GM19372 (cell line): Measurements from ENCODE around the gene TRPM3.

Source experiments
- ATAC-seq: cut with Tn5 transposase; IDR thresholded peaks from one replicate; pipeline ENCODE4 v1.9.1; 2021; ENCODE audit warnings: mild to moderate bottlenecking, low read depth, moderate library complexity; ENCODE audit not compliant: unreplicated experiment

TRPM3 gene

DNA sequence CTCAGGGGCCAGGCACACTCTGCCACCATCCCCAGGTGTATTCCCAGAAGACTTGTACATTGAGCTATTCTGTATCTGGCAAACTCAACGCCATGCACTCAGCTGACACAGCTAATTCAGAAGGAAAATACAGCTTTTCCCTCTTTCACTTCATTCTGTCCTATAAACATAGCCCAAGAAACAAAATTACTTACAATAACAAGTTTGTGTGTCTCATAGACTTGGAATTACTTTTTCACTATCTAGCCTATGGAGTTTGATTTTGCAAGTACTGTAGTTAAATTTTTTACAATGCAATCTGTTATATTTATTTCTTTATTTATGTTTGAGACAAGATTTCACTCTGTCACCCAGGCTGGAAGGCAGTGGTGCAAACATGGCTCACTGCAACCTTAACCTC is 581.9 kb downstream of the TRPM3 start:
- no peak for ATAC-seq

DNA sequence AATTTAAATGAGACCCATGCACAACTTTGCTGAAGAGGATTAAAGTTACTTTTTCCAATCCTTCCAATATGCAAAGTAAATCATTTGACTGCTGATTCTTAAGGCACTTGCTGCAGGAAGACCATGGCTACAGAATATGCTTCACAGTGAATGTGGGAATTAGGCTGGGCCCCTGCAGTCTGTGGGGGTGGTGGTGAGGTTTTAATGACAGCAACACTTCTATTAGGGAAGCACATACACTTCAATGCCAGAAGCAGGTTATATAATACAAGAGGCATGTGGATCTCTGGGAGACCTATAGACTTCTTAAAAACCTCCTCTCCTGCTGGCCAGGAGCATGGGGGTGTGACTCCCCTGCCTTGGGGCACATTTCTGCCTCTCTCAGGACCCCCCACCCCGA is 582.4 kb downstream of the TRPM3 start:
- no peak for ATAC-seq

DNA sequence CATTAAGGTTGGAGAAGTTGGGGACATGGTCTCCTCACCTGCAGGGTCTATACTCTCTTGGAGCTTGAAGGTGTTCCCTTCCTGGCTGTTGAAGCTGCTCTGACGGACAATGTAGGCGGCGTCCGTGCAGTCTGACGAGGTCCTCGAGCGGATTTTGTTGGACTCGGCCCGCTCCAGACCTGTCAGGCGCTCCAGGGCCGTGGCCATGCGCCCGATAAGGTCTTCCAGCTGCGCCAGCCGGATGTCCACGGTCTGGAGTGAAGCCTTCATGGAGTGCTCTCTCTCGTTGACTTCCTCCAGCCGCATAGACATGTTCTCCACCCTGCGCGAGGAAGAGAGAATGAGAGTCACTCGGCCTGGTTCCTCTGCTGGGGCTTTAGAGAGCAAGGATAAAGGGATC is 584.3 kb downstream of the TRPM3 start:
- no peak for ATAC-seq

DNA sequence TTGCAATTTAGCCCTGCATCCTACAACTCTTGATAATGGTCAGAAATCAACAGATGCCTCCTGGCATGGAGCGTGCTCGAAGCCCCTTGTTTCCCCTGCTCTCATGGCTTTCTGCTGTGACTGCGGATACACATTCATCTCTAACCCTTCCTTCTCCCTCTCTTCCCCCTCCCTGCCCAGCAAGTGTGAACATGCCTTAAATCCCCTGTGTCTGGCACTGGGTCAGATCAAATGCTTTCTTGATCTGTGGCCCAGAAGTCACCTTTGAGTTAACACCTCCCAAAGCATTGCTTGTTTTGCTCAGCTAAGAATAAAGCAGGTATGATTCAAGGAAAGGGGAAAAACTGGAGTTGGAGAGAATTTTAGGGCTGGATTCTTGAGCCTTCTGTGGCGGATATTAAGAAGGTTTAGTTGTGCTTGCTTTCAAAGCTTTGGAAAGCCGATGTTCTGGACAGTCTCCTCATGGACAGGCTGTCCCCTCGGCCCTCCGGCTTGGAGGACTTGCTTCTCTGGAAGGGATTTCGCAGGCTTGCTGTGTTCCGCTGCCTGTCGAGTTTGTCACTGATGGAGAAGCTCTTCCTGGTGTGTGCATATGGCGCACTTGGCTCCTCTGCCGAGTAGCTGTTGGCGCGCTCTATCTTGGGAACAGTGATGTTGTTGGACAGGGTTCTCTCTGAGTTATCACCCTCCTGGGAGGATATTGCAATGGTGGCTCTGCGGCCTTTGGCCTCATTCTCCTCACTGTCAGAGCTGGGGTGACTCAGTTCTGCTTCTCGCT is 585.7 kb downstream of the TRPM3 start:
- ATAC-seq = no peak

DNA sequence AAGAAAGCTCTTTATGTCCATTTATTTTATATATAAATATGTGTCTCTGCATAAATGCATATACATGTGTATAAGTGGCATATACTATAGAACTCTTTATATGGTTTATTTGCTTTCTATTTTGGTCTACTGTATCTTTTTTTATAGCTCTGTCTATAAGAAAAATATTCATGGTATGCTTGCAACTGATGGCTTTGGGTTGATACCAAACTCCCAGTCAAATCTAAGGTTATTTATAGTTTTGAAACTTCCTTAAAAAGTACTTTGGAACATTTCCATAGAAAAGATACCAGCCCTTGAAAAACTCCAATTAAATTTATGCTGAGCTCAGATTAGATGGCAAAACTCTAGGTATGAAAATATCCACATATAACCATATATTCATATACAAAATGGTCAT is 587.0 kb downstream of the TRPM3 start:
- ATAC-seq = no peak

DNA sequence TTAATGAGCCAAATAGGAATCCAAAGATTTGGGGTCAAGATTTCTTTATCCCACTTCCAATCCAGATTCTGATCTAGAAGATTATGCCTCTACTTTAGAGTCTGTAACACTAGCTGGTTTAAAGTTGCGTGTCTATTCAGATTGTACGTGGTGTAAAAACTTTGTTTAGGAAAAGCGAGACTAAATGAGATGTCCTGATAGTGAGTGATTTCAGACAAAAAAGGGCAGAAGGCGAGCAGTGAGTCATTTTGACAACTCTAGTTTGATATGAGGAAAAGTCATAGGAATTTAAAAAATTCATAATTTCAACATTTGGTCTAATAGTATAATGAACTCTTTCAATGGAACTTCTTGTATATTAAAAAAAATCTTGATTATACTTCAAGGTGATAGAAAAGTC is 587.4 kb downstream of the TRPM3 start:
- no peak for ATAC-seq

DNA sequence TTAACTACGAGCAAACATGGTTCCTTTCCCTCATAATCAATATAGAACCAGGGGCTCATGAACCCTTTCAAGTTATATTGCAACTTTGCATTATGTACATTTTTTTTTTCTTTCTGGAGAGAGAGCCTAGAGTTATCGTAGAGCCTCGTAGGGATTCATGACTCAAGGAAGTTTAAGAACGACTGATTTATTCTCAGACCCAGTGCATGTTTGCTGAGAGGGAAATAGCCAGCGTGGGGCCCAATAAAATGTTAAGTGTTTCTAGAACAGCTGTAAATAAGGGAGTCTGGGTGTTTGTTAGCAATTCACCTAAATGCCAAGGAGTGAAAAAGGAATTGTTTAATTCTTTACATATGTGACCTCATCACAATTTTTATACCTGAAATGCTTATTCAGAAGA is 587.9 kb downstream of the TRPM3 start:
- ATAC-seq = no peak

DNA sequence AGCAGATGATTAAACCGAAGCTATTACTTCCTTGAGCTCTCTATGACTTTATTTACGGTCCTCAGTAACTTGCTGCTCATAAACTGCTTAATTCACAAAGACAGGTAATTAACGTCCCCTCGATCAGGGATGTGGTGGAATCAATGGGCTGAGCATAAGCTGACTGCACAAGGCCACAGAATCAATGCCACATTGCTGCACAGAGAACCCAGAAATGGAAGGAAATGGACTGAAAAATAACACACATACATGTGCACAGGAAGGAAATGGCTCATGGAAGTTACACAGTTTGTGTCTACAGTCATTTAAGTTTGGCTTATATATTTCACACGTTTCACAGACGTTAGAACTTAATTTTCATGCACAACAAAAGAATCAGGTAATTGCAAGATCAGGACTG is 588.7 kb downstream of the TRPM3 start:
- ATAC-seq = no peak

DNA sequence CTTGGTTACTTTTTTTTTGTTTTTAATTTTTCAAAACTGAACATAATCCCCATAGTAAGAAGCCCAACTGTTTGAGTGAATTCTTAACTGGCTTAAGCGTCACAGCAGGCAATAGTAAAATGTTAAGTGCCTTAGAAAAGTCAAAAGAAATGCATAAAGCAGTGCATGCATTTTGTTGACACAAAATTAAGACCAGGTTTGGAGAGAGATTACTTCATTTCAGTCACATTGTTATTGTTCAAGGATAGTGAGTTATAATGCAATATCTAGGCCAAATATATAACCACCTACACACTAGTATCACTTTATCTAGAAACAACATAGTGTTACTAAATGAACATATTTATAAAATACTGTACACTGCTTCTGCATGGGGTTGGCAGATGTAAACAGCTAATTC is 590.1 kb downstream of the TRPM3 start:
- no peak for ATAC-seq

DNA sequence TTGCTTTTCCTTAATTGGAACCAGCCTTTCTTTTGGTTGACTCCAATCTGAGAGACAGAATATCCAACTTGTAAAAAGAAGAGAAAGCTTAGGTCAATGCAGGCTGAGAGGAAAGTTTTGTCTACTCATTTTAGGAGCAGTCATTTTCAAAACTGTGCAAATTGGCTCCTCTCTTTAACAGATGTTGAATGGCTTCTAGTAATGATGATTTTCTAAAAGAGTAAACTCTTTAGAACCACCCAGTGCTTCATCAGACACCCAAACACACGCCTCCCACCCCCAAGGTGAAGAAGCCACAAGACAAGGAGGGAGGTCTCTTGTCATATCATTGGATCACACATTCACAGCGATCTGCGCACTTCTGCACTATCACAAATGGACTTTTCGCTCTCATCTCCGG is 590.7 kb downstream of the TRPM3 start:
- ATAC-seq = no peak

DNA sequence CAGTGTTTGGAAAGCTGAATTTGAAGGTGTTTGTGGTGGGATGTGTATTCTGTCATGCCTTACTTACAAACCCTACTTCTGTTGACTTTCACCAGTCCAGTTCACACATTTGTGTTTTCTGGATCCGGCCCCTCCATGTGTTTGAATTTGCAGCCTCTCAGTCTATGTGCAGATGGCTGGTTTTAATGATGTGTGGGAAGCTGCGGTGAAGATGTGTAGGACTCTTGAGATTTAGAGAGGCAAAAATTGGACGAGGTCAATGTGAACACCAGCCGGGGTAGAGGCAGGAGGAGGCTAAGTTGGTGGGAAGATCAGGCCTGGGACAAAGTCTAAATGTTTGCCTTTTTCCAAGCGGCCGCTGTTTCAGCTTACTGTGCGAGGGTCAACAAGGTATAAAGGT is 591.6 kb downstream of the TRPM3 start:
- ATAC-seq = no peak

DNA sequence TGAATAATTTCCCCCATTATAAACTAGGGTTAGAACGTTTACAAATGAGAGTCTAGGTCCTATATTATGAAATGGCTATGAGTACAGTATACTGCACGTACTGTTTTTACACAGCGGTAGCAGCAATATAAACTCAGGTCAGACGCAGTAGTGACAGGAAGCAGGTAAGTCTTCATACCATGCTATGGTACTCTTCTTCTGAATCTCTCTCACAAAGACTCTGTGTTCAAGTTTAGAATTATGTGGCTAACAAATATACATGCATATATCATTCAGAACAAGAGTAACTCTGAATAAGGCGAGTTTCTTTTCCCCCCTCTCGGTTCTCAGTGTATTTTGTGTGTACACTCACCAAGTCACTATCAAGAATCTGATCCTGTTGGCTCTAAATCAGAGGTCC is 592.0 kb downstream of the TRPM3 start:
- ATAC-seq = no peak

DNA sequence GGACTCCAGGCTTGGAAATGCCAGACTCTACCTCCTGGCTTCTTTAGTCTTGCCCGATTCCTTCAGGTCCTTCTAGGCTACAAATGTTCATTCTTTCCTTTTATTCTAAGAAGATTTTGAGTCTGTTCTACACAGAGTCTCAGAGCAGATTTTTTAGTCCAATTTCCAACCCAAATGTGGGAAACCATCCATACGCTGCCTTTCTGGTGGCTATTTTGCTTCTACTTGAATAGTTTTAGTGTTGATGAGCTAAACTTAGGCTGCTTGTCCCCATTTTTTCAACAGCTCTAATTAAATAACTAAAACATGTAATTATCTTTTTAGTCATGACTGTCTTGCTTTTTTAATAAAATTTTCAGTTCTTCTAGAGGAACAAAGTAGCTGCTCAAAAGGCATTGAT is 594.5 kb downstream of the TRPM3 start:
- ATAC-seq = no peak

DNA sequence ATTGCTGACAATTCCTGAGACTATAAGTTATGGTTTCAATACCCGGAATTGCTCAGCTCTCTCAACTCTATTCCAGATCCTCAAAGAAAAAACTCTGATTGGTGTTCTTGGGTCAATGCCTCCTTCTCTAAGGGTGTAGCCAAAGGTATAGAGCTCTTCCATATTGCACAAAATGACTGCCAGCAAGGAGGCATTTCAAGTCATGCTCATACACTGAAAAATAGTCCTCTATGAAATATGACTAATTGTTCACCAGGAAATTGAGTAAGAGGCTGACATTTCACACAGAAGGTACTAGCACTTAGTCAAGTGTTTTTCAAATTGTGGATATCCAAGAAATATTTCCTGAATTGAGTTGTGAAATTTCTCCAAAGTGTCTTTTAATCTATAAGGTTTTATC is 595.9 kb downstream of the TRPM3 start:
- ATAC-seq = no peak

DNA sequence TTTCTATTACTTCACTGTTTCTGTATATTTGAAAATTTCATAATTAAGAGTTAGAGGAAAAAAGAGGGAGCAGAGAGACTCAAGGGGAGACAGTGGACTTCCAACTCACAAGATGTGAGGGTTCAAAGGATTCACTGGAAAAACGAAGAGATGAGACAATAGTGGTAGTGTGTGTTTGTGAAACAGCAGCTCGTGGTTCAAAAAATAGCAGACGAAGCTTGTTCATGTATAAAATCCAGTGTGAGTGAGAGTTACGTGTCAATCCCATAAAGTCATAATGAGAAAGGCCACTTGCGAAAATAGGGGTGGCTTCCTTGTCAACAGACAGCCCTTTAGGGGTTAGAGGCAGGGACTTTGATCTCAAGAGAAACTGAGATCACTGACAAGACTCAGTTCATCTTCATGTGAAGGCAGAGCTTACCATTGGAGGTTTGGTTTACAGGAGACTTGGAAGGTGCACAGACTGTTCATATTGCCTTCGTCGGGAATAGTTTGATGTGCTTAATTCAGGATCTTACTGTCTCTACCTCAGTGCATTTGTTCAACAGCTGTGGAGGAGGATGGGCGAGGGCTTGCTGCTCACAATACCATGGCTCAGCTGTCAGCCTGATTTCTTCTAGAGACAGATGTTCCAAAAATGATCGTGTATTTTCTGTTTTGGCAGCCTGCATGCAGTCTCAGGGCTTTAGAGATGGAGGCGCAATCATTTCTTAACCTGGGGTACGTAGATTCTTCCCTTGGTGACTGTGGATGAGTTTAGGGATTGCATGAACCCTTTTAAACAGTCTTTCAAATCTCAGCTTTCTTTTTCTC is 601.3 kb downstream of the TRPM3 start:
- ATAC-seq = peak; percentile 69

DNA sequence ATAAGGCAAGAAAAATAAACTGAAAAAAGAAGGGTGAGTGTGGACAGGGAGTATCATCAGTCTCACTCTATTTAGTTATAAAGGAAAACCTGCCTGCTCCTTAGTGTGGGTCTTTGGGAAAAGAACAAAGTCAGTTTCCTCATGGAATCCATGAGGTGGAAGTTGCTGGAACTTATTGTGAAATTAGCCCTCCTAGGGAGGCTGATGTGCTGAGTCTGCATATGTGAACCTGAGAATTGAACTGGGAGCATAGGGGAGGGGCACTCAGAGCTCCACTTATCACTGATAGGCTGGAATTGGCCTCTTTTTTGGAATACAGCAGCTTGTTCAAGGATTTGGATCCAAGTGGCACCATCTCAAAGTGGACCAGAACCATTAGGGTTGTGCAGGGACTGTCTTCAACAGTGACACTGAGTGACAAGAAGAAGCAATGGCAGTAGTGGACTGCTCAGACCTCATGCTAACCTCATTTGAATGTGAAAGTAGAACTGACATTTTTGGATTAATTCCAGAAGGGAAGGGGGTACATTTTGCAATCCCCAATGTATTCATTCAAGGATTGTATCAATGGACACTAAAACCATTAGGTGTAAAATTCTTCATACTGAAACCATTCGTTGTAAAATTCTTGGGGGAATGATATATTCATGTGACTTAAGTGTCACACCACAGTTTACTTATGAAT is 603.4 kb downstream of the TRPM3 start:
- no peak for ATAC-seq

DNA sequence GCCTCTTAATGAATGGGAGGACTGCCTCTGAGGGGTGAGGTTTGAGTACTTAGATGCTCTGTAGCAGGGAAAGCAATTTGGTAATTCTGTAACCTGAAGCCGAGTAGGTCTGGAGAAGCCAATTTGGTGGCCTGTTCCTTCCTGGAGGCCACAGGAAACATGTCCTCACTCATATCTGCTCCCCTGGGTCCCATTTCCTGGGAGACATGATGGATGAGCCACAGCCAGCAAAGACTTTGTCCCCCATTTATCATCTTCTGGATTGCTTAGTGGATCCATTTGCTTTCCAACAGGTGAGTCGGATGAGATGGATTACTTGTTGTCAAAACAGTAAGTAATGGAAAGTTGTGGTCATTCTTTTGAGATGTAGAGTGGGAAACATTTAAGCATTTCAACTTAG is 607.1 kb downstream of the TRPM3 start:
- ATAC-seq = no peak

DNA sequence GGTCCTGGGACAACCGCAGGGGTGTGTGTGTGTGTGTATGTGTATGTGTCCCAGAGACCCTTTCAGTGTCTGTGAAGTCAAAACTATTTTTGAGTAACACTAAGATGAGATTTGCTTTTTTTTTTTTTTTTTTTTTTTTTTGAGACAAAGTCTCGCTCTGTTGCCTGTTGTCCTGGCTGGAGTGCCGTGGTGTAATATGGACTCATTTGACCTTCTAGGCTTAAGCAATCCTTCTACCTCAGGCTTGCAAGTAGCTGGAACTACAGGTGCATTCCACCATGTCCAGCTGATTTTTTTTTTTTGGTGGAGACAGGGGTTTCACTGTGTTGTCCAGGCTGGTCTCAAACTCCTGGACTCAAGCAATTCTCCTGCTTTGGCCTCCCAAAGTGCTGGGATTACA is 609.6 kb downstream of the TRPM3 start:
- no peak for ATAC-seq

DNA sequence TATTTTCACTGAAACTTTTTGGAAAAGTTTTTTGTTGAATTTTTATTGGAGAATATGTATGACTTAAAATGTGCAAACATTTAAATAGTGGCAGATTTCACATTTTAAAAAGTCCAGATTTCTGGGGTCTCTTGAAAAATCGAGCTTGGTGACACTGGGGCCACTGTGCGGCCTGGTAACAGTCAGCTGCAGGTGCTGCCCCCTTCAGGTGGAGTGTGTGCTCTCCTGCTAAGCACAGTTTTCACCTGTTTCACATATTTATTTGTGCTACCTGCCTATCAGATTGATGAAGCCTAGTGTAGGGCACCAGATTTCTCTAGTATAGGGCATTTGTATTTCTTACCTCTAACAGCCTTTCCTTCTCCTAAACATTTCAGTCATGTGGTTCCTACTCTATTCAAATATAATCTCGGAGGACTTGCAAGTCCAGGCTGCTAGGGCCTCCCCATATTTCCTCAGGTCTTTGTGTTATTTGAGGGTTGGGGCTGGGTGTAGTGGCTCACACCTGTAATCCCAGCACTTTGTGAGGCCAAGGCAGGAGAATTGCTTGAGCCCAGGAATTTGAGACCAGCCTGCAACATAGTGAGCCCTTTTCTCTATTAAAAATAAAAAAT is 611.2 kb downstream of the TRPM3 start:
- ATAC-seq = no peak

DNA sequence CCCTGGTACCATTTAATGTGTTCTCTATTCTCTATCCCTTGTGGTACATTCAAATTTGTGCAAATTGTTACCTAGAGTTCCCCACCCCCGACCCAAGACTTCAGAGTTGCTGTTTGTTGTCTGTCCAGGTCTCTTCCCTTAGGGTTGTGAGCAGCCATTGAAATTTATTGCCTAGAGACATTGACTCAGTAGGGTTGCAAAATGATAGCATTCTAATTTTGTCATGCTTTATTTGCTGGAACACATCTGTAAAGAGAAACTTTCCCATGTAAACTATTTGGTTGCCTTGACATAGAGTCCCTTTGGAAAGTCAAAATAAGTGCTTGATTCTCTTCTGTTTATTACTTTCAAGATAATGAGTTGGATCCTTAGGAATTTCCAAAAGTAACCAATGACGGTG is 615.3 kb downstream of the TRPM3 start:
- ATAC-seq = no peak

DNA sequence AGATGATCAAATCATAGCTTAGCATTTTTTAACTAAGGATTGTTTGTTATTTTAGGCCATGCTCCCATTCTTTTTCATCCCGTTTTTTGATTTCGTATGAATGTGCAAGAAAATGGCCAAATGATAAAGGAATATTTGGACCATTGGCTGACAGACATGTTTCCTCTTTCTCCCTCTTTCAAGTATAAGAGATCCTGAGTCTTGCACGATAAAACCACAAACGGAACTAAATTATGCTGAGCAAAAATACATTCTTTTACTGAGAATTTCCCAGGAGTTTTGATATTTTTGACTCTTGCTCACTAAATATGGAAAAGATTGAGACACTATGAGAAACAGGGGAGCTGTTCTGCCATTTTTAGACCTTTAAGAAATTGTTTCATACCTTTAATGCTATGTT is 616.6 kb downstream of the TRPM3 start:
- ATAC-seq = no peak
